ENCODE measurements around the gene PTRH2.
A peak's percentile ranks its signal among the peaks of the same experiment; 100 is the strongest.

GRCh38 chr17:59753522-59754467 lies 46.6 kb upstream of the PTRH2 start:
- TF ChIP-seq, protein P1, sequence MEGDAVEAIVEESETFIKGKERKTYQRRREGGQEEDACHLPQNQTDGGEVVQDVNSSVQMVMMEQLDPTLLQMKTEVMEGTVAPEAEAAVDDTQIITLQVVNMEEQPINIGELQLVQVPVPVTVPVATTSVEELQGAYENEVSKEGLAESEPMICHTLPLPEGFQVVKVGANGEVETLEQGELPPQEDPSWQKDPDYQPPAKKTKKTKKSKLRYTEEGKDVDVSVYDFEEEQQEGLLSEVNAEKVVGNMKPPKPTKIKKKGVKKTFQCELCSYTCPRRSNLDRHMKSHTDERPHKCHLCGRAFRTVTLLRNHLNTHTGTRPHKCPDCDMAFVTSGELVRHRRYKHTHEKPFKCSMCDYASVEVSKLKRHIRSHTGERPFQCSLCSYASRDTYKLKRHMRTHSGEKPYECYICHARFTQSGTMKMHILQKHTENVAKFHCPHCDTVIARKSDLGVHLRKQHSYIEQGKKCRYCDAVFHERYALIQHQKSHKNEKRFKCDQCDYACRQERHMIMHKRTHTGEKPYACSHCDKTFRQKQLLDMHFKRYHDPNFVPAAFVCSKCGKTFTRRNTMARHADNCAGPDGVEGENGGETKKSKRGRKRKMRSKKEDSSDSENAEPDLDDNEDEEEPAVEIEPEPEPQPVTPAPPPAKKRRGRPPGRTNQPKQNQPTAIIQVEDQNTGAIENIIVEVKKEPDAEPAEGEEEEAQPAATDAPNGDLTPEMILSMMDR (IDR thresholded peaks at IDR 0.05), result peak; percentile 88
- no peak for TF ChIP-seq ZFX (IDR thresholded peaks at IDR 0.05; ENCODE audit: borderline replicate concordance)
